Smooth muscle cell (in vitro differentiated cells): ENCODE results near the gene LYSMD2. TPM values are rescaled to one million over a fixed set of nuclear protein-coding genes. Genes with fewer than 3 reads are reported as not detected.

Source experiments
- DNase-seq: peaks from one replicate; lab custom pipeline; 2025; ENCODE audit not compliant: unreplicated experiment; lab: John Stamatoyannopoulos, UW
- H2AFZ ChIP-seq: fragments of 200-600 bp; sonication (generic); 2 replicates; pipeline ENCODE4 v1.6.0; 2016; ENCODE audit warnings: antibody characterized with exemption, low read depth, mild to moderate bottlenecking
- H3F3A ChIP-seq: fragments of 200-600 bp; sonication (generic); 2 replicates; pipeline ENCODE4 v1.6.0; 2017; ENCODE audit warnings: antibody characterized with exemption, low read depth
- H3K27ac ChIP-seq: fragments of 200-600 bp; sonication (generic); 2 replicates; pipeline ENCODE4 v1.5.1; 2016; ENCODE audit warnings: low read depth, mild to moderate bottlenecking
- H3K27me3 ChIP-seq: fragments of 200-600 bp; sonication (generic); 2 replicates; pipeline ENCODE4 v1.6.1; 2016; ENCODE audit warnings: low read depth, mild to moderate bottlenecking
- H3K36me3 ChIP-seq: fragments of 200-600 bp; sonication (generic); 2 replicates; pipeline ENCODE4 v1.5.1; 2016; ENCODE audit warnings: low read depth
- H3K4me1 ChIP-seq: fragments of 200-600 bp; sonication (generic); 2 replicates; pipeline ENCODE4 v1.5.1; 2016; ENCODE audit warnings: low read depth
- H3K4me2 ChIP-seq: fragments of 200-600 bp; sonication (generic); 2 replicates; pipeline ENCODE4 v1.6.0; 2016; ENCODE audit warnings: mild to moderate bottlenecking
- H3K4me3 ChIP-seq: fragments of 200-600 bp; sonication (generic); 2 replicates; pipeline ENCODE4 v1.5.1; 2016; ENCODE audit warnings: mild to moderate bottlenecking
- H3K79me2 ChIP-seq: fragments of 200-600 bp; sonication (generic); 2 replicates; pipeline ENCODE4 v1.6.0; 2016; ENCODE audit warnings: low read depth, mild to moderate bottlenecking
- H3K9ac ChIP-seq: fragments of 200-600 bp; sonication (generic); 2 replicates; pipeline ENCODE4 v1.6.0; 2016; ENCODE audit warnings: low read depth
- H3K9me3 ChIP-seq: fragments of 200-600 bp; sonication (generic); replicated peaks from 2 replicates; pipeline ENCODE4 v1.5.1; 2016; ENCODE audit warnings: low read depth
- H4K20me1 ChIP-seq: fragments of 200-600 bp; sonication (generic); 2 replicates; pipeline ENCODE4 v1.6.0; 2016; ENCODE audit warnings: low read depth
- CTCF ChIP-seq: fragments of 200-600 bp; sonication (generic); IDR thresholded peaks from 2 replicates; pipeline ENCODE4 v1.5.1; 2017; ENCODE audit warnings: borderline replicate concordance, mild to moderate bottlenecking, antibody characterized with exemption; ENCODE audit not compliant: insufficient read depth, poor library complexity, severe bottlenecking
- WGBS: methylation state at CpG from one replicate; pipeline ENCODE4 v1.1.7; 2016; ENCODE audit warnings: low lambda C conversion rate; 5-methylcytosine and 5-hydroxymethylcytosine counted together
- polyA plus RNA-seq: library from polyadenylated mRNA; unstranded; fragments of >200 nt; fragmentation: Nextera tagmentation; extraction: Ambion mirVana; gene quantifications from 2 replicates; pipeline ENCODE4 v1.2.1, GENCODE V29; 2016
- total RNA-seq: library from RNA; depleted of rRNA; stranded (reverse); fragments of >200 nt; gene quantifications from 2 replicates; pipeline ENCODE4 v1.2.3, GENCODE V29; 2014

Gene LYSMD2
- total and polyA plus RNA-seq, 2 experiments from 2014 or later: 1.1 to 3.6 TPM

- TF ChIP-seq CTCF: no peak
- Histone ChIP-seq H3K79me2 (no peaks in the 10 kb centered on the region), H4K20me1 (no peaks in the 10 kb centered on the region), H3K4me2 (peak within 1 kb of the TSS; percentile 62), H3K36me3 (no peaks in the 10 kb centered on the region), H3F3A (no peaks in the 10 kb centered on the region), H3K4me1 (peaks cover 3% of the 10 kb centered on the region), H2AFZ (no peak within 1 kb of the TSS), H3K4me3 (no peak within 1 kb of the TSS), H3K9ac (no peak within 1 kb of the TSS), H3K27me3 (peaks cover 29% of the 10 kb centered on the region), H3K9me3 (no peaks in the 10 kb centered on the region), H3K27ac (no peak within 1 kb of the TSS)
- DNase-seq: peak; percentile 38
- WGBS: 2% methylated on average over 38 of the region's 38 CpGs
These were observed 56.0 kb downstream of the LYSMD2 start, which contains the start of gene SCG3 for GRCh38 chr15:51681303-51681963. TSS of gene SCG3 (plus strand) at chr15:51681503. CDS start at chr15:51681756, 253 bp downstream.

DNA sequence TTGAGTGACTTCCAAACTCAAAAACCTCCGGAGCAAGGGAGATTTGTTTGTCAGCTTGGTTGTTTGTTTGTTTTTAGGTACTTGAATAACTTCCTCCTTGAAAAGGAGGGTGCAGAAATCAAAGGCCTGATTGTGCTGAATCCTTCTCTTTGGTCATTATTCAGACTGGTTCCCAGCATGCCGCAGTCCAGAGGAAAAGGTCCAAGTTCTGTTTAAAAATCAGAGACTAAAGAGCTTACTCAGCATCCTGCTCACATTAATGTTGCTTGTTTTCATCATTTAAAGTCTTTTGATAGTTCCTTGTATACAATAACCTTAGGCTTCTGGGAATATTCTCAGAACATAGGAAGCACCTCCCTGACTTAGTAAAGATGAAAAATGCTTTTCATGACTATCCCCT, 57.1 kb downstream of the LYSMD2 start:
- no peak for TF ChIP-seq CTCF
- Histone ChIP-seq H3K27me3 (peaks cover 26% of the 10 kb centered on the region), H3K4me2 (no peak overlapping the region), H3K27ac (no peak overlapping the region), H3K4me3 (no peak overlapping the region), H4K20me1 (no peaks in the 10 kb centered on the region), H3K4me1 (peaks cover 3% of the 10 kb centered on the region), H3K9me3 (no peaks in the 10 kb centered on the region), H3F3A (no peaks in the 10 kb centered on the region), H3K9ac (no peak overlapping the region), H3K79me2 (no peaks in the 10 kb centered on the region), H3K36me3 (no peaks in the 10 kb centered on the region), H2AFZ (no peak overlapping the region)
- 80% methylated on average over 2 of the region's 2 CpGs for WGBS
- DNase-seq: no peak

- no peaks in the 10 kb centered on the region for H3F3A ChIP-seq
- no peak for DNase-seq
- H3K27me3 ChIP-seq: peaks cover 25% of the 10 kb centered on the region
These were observed 59.4 kb downstream of the LYSMD2 start for GRCh38 chr15:51678096-51678495.

More at GRCh38 chr15:51678096-51678495, 59.4 kb downstream of the LYSMD2 start:
- H3K36me3 ChIP-seq: no peaks in the 10 kb centered on the region
- H2AFZ ChIP-seq: no peak overlapping the region
- no peak overlapping the region for H3K9ac ChIP-seq
- peaks cover 3% of the 10 kb centered on the region for H3K4me1 ChIP-seq
- H3K79me2 ChIP-seq: no peaks in the 10 kb centered on the region
- H3K27ac ChIP-seq: no peak overlapping the region
- no peak overlapping the region for H3K4me3 ChIP-seq
- H3K9me3 ChIP-seq: no peaks in the 10 kb centered on the region
- H3K4me2 ChIP-seq: no peak overlapping the region
- 90% methylated on average over 2 of the region's 2 CpGs for WGBS
- TF ChIP-seq CTCF: no peak
- H4K20me1 ChIP-seq: no peaks in the 10 kb centered on the region
